Activated T-helper 2 cell treated with anti-CD3 and anti-CD28 coated beads, Interferon-gamma antibody, Interleukin-2, Interleukin-4, amounts not matched to agents 10 μg/mL and 5 μg/mL and 100 μg/mL, durations not matched to agents 14 hours and 24 hours and 36 hours (primary cell): ENCODE results near the gene CDH13. TPM values are rescaled to one million over a fixed set of nuclear protein-coding genes. Genes with fewer than 3 reads are reported as not detected.

Experiments
- DNase-seq: peaks from one replicate; pipeline ENCODE4 v3.0.0; 2021; ENCODE audit warnings: low spot score
- H3K27ac Mint-ChIP-seq: one replicate; pipeline ENCODE4 v1.8.0; 2021; ENCODE audit warnings: mixed read lengths
- H3K27me3 Mint-ChIP-seq: one replicate; pipeline ENCODE4 v1.8.0; 2021; ENCODE audit warnings: low read depth, mixed read lengths
- H3K36me3 Mint-ChIP-seq: one replicate; pipeline ENCODE4 v1.8.0; 2021; ENCODE audit warnings: low read depth, mixed read lengths
- H3K4me1 Mint-ChIP-seq: one replicate; pipeline ENCODE4 v1.8.0; 2021; ENCODE audit warnings: low read depth, mixed read lengths
- H3K4me3 Mint-ChIP-seq: one replicate; pipeline ENCODE4 v1.8.0; 2021; ENCODE audit warnings: low read depth, mild to moderate bottlenecking, moderate library complexity, mixed read lengths
- H3K9me3 Mint-ChIP-seq: one replicate; pipeline ENCODE4 v1.8.0; 2021; ENCODE audit warnings: mixed read lengths
- intact Hi-C: fragments of 100-400 bp; cut with micrococcal nuclease; formaldehyde crosslinking; loops from one replicate; pipeline ENCODE4 v1.15.1; 2023
- total RNA-seq: library from RNA; stranded (reverse); gene quantifications from 2 replicates; pipeline ENCODE4 v1.2.3, GENCODE V29; 2022

CDH13 gene
- total RNA-seq, 1 donor from 2014 or later: not detected

DNA sequence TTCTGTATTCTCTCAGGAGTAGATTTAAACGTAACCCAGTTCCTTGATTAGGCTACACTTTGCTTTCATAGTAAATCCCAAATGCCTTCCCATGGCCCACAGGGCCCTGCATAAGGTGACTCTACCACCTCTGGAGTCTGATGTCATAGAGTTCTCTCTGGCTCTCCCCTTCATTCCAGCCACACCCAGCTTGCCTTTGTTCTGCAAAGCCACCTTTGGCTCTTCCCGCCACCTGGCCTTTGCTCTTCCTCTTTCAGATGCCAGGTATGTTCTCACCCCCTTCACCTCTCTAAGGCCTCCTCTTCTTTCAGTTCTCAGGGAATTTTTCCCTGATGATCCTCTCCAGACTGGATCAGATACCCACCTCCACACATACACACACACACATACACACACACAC is 1039.7 kb downstream of the CDH13 start:
- H3K27ac Mint-ChIP-seq: no peak overlapping the region
- H3K4me3 Mint-ChIP-seq: no peak overlapping the region
- intact Hi-C loops: no loop called here

DNA sequence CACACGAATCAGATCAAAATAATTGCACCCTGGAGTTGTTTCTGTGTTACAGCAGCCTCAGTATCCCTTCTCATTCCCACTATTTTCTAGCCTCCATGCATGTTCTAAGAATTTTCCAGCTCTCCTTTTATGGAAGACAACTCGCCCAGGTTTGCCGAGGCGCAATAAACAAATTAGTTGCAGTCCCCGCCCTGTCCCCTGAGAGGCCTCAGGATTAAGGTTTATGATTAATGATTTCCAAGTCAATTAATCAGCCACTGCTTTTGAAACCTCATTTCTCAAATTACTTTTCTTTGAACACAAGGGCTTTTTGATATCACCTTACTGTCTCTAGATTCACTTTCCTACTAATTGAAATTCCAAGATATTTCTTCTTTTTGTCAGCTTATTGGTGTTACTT is 1042.7 kb downstream of the CDH13 start:
- DNase-seq: no peak
- no peak overlapping the region for H3K27ac Mint-ChIP-seq
- no peaks in the 10 kb centered on the region for H3K36me3 Mint-ChIP-seq
- no peaks in the 10 kb centered on the region for H3K4me1 Mint-ChIP-seq
- no peak overlapping the region for H3K4me3 Mint-ChIP-seq
- H3K9me3 Mint-ChIP-seq: peaks cover 3% of the 10 kb centered on the region
- no peaks in the 10 kb centered on the region for H3K27me3 Mint-ChIP-seq
- intact Hi-C loops: no loop called here

More for the DNA sequence above, 1039.7 kb downstream of the CDH13 start:
- Mint-ChIP-seq H3K9me3 (peaks cover 3% of the 10 kb centered on the region), H3K27me3 (no peaks in the 10 kb centered on the region), H3K36me3 (no peaks in the 10 kb centered on the region), H3K4me1 (no peaks in the 10 kb centered on the region)
- no peak for DNase-seq

DNA sequence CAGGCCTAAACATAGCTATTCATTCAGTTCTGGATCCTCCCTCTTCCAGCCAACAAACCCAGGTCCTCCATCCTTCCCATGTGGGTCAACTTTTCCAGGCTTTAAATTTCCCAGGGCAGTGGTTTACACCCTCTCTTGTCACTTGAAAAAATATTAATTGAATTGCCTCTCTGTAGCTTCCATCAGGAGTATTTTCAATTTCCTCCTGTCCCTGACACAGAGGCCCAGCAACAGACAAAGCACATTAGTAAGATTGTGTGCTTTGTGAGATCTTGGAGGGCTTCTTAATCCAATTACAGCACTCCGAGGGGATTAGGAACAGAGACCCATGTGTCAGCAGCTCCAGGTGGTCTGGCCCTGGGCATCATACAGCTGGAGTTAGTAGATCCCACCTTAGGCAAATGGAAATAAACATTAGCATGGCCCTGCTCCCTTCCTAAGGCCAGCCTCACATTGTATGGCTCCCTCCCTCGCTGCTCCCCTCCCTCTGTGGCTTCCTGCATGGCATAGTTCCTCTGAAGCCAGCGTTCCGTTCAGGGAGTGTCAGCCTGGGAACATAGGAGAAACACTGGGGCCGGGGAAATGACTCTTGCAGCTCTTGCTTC is 1048.3 kb downstream of the CDH13 start:
- no peak overlapping the region for H3K4me3 Mint-ChIP-seq
- no peaks in the 10 kb centered on the region for H3K9me3 Mint-ChIP-seq
- intact Hi-C loops: no loop called here
- no peaks in the 10 kb centered on the region for H3K4me1 Mint-ChIP-seq
- no peak for DNase-seq
- H3K27me3 Mint-ChIP-seq: no peaks in the 10 kb centered on the region
- H3K27ac Mint-ChIP-seq: no peak overlapping the region
- no peaks in the 10 kb centered on the region for H3K36me3 Mint-ChIP-seq

DNA sequence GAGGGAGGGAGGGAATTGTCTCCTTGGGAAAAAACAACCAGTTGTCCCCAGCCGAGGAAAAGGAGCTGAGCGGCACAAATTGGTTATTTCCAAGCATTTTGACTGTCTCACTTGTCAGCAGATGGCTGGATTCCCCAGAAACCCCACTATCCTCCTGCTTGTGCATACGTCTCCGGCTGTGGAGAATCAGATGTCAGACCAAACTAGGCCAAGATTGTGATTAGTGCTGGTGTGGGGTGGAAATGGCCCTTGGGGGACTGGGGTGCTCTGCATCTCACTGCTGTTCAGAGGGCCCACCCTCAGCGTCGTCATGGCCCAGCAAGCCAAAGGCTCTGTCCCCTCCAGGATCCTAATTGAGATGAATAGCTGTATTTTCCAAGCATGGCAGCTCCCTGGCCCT is 1049.3 kb downstream of the CDH13 start:
- Mint-ChIP-seq H3K27ac (no peak overlapping the region), H3K4me1 (no peaks in the 10 kb centered on the region), H3K27me3 (no peaks in the 10 kb centered on the region), H3K36me3 (no peaks in the 10 kb centered on the region), H3K9me3 (no peaks in the 10 kb centered on the region), H3K4me3 (no peak overlapping the region)
- no peak for DNase-seq
- intact Hi-C loops: no loop called here

DNA sequence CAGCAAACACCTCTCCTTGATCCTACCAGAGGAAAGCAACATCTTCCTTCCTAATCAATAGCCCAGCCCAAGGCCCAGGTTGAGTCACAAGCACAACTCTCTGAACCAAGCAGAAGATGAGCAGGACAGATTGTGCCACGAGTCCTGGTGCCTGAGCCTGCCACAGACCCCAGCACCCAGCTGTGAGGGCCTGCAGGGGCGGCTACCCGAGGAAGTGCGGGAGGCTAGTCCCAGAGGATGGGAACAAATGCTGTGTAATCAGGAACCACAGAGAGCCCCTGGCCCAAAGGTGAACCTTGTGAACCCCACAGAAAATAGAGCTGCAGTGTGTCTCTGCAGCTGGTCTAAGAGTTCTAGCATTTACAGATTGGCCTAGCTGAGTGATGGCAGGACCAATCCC is 1054.2 kb downstream of the CDH13 start:
- H3K27ac Mint-ChIP-seq: no peak overlapping the region
- no peak overlapping the region for H3K4me3 Mint-ChIP-seq

DNA sequence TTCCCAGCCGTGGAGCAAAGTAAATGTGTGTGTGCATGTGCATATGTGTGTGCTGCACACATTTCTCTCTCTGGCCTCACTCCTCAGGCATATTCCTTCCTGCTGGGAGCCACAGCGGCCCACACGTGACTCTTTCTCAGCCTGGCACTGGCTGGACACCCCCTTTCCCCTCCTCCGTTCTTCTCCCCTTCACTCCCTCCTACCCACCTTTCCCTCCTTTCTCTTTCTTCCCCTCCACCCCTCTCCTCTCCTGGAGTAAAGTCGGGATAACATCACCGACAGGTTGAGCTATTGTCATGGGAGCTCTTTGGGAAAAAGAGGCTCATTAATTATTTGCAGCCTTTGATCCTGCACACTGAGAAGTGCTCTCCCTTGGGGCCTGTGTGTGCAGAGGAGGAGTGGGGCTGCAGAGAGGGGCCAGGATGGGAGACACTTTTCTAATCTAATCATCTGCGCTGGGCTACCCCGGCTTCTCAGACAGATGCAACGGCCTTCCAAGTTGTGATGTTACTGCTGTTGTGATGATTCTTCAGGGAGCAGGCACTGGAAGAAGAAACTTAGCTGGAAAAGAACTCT is 1054.7 kb downstream of the CDH13 start:
- intact Hi-C loops: no loop called here
- Mint-ChIP-seq H3K4me1 (no peaks in the 10 kb centered on the region), H3K27me3 (peaks cover 15% of the 10 kb centered on the region), H3K36me3 (no peaks in the 10 kb centered on the region), H3K27ac (no peak overlapping the region), H3K9me3 (no peaks in the 10 kb centered on the region), H3K4me3 (no peak overlapping the region)
- DNase-seq: no peak

More for the DNA sequence above, 1054.2 kb downstream of the CDH13 start:
- no peaks in the 10 kb centered on the region for H3K36me3 Mint-ChIP-seq
- H3K4me1 Mint-ChIP-seq: no peaks in the 10 kb centered on the region
- peaks cover 15% of the 10 kb centered on the region for H3K27me3 Mint-ChIP-seq
- no peaks in the 10 kb centered on the region for H3K9me3 Mint-ChIP-seq
- no peak for DNase-seq
- intact Hi-C loops: no loop called here

DNA sequence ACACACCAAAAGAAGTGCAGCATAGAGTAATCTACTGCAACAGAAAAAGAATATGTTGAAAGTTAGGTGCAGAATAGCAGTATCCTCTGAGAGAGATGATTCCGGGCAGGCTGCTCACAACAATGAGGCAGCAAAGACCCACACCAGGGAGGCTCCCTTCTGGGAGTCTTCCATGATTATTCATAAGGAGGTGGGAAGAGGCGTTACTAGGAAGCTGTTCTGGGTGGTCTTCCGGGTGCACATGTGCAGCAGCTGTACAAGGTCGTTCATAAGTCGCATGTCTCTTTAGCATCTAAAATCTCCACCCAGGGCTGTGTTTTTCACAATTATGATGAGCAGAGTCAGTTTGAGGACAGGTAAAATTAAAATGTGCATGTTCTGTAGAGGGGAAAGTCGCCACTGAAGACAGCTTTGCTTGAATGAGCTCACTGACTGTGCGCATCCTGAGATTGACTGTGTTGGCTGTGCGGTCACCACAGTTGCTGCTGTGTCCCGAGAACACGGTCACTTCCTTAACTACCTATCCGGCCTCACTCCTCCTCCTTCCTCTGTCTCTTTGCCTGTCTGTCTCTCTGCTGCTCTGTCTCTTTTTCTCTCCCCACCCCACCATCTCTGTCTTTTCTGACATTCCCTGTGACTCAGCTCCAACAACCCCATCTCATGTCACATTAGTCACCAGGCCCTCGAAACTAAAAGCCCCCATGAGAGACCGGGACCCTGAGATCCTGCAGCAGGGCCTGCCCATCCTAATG is 1055.5 kb downstream of the CDH13 start:
- Mint-ChIP-seq H3K4me3 (no peak overlapping the region), H3K27me3 (peaks cover 15% of the 10 kb centered on the region), H3K27ac (no peak overlapping the region), H3K4me1 (no peaks in the 10 kb centered on the region), H3K36me3 (no peaks in the 10 kb centered on the region), H3K9me3 (no peaks in the 10 kb centered on the region)
- intact Hi-C loops: no loop called here
- DNase-seq: no peak

DNA sequence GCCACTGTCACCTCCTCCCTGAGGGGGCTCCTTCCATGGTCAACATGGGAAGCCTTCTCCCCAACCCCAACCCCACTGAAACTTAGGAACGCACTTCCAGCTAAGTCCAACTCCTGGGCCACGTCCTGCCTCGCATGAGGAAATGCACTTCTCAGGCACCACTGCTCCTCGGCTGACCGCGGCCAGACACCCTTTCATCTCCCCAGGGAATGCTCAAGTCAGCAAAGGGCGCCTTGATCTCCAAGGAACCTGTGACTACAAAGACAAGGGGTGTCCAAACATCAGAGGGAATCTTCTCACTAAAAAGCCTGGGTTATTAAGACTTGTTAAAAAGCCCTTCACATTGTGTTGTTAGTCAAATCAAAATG is 1056.1 kb downstream of the CDH13 start:
- no peak for DNase-seq
- Mint-ChIP-seq H3K27ac (no peak overlapping the region), H3K9me3 (no peaks in the 10 kb centered on the region), H3K27me3 (peaks cover 19% of the 10 kb centered on the region), H3K4me1 (no peaks in the 10 kb centered on the region), H3K4me3 (no peak overlapping the region), H3K36me3 (no peaks in the 10 kb centered on the region)
- intact Hi-C loops: no loop called here

DNA sequence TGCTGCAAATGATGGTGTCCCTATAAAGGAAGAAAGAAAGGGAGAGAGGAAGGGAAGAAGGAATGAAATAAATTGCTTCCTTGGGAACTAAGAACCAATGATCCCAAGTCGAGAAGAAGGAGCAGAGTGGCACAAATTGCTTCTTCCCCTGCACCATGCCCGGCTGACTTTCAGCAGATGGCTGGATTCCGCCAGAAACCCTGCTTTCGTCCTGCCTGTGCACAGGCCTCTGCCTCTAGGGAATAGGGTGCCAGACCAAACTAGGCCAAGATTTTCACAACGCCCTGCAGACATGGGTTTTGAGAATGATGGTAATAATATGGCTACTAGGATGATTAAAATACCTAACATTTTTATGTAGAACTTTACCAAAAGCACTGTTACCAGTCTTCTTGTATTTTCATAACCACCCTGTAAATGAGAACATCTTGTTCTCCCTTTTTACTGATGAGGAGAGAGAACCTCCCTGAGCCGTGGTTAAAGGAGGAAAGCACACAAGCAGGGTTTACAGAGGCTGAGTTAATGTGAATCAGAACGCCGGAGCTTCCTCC is 1058.9 kb downstream of the CDH13 start:
- peaks cover 22% of the 10 kb centered on the region for H3K27me3 Mint-ChIP-seq
- no peak overlapping the region for H3K27ac Mint-ChIP-seq
- no peaks in the 10 kb centered on the region for H3K9me3 Mint-ChIP-seq
- H3K36me3 Mint-ChIP-seq: no peaks in the 10 kb centered on the region
- intact Hi-C loops: no loop called here
- DNase-seq: no peak
- H3K4me1 Mint-ChIP-seq: peaks cover 3% of the 10 kb centered on the region
- H3K4me3 Mint-ChIP-seq: no peak overlapping the region

DNA sequence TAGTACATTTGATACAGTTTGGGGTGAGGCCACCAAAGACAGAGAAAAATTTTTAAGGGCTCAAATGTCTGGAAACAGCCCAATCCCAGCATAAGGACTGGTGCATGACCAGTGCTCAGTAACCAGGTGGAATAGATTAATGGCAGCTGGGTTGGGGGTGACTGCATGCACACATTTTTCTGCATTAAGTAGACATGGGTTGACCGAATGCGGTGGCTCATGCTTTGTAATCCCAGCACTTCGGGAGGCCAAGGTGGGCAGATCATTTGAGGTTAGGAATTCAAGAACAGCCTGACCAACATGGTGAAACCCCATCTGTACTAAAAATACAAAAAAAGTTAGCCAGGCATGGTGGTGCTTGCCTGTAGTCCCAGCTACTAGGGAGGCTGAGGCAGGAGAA is 1060.0 kb downstream of the CDH13 start:
- Mint-ChIP-seq H3K4me3 (no peak overlapping the region), H3K9me3 (no peaks in the 10 kb centered on the region), H3K4me1 (peaks cover 3% of the 10 kb centered on the region), H3K27ac (no peak overlapping the region), H3K27me3 (peaks cover 22% of the 10 kb centered on the region), H3K36me3 (no peaks in the 10 kb centered on the region)
- DNase-seq: no peak
- intact Hi-C loops: no loop called here

DNA sequence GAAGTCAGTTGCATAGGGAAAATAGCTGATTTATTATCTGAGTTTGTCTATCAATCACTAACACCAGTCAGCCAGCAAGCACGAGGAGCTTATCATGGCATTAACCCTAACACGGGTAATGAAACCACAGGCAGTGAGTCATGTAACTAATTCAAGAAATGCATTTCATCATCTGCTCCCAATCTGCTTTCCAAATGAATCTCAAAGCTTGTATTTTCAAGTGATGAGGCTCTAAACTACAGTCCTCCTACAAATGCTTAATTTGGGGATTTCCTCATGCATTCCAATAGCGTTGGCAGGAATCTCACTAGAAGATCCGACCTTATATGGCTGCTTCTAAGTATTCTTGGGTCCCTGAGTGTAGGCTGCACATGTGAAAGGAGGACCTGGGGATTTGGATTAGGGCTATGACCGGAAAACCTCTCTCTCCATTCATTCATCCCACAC is 1062.6 kb downstream of the CDH13 start:
- Mint-ChIP-seq H3K4me3 (no peak overlapping the region), H3K27me3 (peaks cover 11% of the 10 kb centered on the region), H3K36me3 (no peaks in the 10 kb centered on the region), H3K4me1 (peaks cover 3% of the 10 kb centered on the region), H3K9me3 (no peaks in the 10 kb centered on the region), H3K27ac (no peak overlapping the region)
- intact Hi-C loops: no loop called here
- no peak for DNase-seq

DNA sequence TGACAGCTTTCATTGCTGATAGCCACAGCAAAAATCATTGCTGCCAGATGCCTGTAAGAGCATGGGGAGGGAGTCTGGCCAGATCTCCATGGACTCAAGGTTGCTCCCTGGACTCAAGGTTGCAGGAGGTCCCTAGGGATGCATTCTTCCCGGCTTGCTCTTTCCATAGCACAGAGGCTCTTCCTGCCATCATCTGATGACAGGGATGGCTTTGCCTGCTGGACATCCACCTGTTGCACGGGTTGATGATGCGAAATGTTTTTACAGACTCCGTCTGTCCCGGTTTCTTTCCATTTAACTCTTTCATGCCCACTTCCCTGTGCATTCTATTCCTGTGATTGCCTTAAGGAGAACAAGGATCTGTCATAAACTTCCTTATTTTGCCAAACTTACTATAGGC is 1065.5 kb downstream of the CDH13 start:
- Mint-ChIP-seq H3K27ac (no peak overlapping the region), H3K9me3 (no peaks in the 10 kb centered on the region), H3K4me1 (peaks cover 3% of the 10 kb centered on the region), H3K27me3 (peaks cover 11% of the 10 kb centered on the region), H3K36me3 (no peaks in the 10 kb centered on the region), H3K4me3 (no peak overlapping the region)
- intact Hi-C loops: no loop called here
- DNase-seq: no peak

DNA sequence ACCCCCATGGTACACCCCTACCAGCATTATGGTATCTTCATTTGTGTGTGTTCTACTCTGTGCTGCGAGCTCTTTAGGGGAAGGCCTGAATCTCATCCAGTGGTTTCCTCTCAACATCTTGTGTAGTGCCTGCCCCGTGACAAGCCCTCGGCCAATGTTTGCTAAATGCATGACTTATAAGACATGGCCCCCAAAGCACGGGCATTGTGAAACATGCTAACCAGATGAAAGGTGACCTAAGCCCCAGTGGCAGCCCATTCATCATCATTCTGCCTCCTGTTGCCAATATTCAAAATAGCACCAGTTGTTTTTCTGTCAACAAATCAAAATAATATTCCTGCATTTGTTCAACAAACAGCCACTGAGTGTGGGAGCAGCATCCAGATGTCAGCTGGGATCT is 1072.2 kb downstream of the CDH13 start:
- no peak overlapping the region for H3K4me3 Mint-ChIP-seq
- no peaks in the 10 kb centered on the region for H3K4me1 Mint-ChIP-seq
- no peak for DNase-seq
- no peaks in the 10 kb centered on the region for H3K9me3 Mint-ChIP-seq
- intact Hi-C loops: no loop called here
- H3K27me3 Mint-ChIP-seq: no peaks in the 10 kb centered on the region
- no peak overlapping the region for H3K27ac Mint-ChIP-seq
- H3K36me3 Mint-ChIP-seq: no peaks in the 10 kb centered on the region
